KBM-7 (cell line): ENCODE measurements around the gene METTL18.

ENCODE experiments used
- DNase-seq: peaks from one replicate; pipeline ENCODE4 v3.0.0-alpha.2; 2015
- in situ Hi-C: fragments of 300-500 bp; cut with MboI; formaldehyde crosslinking; loops from 2 replicates; pipeline ENCODE4 v1.14.3; 2020; ENCODE audit warnings: low sequenced_read_pairs, low pct_unique_long_range_greater_than_20kb, mixed read lengths

Gene METTL18

DNA sequence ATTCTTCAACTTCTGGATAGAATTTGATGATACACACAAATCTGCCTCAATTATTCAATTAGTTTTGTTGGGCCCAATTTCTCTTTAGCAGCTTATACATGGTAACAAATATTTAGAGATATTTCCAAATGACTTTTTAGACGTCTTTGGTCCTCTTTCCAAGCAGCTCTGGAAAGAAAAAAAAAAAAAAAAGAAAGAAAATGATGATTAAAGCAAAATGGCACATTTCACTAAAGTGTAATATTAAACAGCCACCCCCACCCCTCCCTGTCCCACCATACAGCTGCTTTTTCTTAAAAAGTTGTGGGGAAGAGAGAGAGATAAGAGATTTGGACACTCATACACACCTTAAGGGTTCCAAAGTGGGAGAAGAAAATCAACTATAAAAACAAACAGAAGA lies 977 bp downstream of the METTL18 start:
- no peak for DNase-seq
- in situ Hi-C loops: no loop called here

DNA sequence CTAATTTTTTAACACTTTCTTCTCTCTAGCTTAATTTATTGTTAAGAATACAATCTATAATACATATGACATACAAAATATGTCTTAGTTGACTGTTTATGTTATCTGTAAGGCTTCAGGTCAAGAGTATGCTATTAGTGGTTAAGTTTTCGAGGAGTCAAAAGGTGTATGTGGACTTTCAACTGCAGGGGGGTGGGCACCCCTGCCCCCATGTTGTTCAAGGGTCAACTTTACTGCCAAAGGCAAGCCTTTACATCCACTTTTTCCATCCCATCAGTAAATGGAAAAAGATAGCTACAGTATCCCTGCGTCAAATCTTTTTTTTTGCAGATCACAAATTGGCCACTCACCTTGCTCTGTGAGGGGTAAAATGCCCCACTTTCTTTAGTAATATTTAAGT lies 6.3 kb downstream of the METTL18 start:
- DNase-seq: no peak
- in situ Hi-C loops: no loop called here

- DNase-seq: no peak
- in situ Hi-C loops: no loop called here
These were observed 7.7 kb downstream of the METTL18 start for GRCh38 chr1:169786974-169787373.

GRCh38 chr1:169785267-169785666 lies 9.4 kb downstream of the METTL18 start:
- DNase-seq: no peak
- in situ Hi-C loops: no loop called here

DNA sequence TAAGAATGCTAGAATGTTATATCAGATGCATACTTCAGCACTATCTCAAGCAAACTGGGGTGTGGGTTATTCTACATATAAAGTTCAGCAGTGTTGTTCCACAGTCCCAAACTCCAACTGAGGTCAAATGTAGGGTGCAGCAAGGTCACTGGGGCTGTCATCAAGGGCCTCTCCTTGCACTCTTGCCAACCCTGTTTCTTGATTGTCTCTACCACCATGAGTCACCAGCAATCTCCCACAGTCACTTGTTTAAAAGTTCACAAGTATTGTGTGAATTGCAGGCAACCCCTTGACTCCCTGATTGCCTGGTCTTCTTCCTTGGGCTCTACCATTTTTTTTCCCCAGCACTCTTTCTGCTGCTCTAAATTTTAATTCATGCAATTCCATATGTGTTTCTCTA lies 10.6 kb downstream of the METTL18 start:
- no peak for DNase-seq
- in situ Hi-C loops: no loop called here

DNA sequence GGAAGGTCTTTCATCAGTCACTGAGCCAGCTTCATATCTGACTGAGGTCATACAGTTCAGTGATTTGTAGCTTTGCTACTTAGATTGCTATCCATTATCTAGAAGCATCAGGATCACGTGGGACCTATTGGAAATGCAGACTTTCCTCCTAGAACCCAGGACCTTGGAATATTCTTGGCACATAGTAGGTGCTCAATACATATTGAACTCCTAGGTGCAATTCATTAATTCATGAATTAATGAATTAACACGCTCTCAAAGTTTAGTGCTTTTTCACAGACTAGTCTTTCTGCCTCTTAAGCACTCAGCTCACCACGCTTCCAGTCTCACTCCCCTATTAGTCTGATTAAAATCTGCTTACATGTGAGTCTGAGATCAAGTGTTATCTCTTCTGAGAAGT lies 12.1 kb downstream of the METTL18 start:
- in situ Hi-C loops: no loop called here
- no peak for DNase-seq

DNA sequence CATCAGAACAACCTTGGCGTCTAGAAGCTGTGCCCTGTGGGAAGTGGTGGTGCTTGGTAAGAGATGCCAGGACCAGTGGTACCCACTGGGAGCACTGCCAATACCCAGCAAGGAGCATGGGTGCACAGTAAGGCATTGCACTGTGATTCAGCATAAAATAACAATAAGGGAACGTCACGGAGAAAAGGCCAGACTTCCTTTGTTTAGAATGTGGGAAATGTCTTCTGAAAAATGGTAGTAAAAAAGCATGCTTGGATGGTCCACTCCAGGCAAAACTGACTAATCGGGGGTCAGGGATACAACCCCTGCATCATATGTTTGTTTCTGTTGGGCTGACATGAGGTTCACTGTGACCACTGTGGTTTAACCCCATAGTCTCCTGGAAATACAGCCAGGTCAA lies 14.7 kb downstream of the METTL18 start:
- DNase-seq: no peak
- in situ Hi-C loops: no loop called here

- in situ Hi-C loops: no loop called here
- DNase-seq: no peak
These were observed 15.6 kb downstream of the METTL18 start for GRCh38 chr1:169779150-169779549.

GRCh38 chr1:169776440-169776839 lies 18.3 kb downstream of the METTL18 start:
- no peak for DNase-seq
- in situ Hi-C loops: no loop called here

GRCh38 chr1:169768161-169768560 lies 26.5 kb downstream of the METTL18 start:
- DNase-seq: no peak
- in situ Hi-C loops: no loop called here

DNA sequence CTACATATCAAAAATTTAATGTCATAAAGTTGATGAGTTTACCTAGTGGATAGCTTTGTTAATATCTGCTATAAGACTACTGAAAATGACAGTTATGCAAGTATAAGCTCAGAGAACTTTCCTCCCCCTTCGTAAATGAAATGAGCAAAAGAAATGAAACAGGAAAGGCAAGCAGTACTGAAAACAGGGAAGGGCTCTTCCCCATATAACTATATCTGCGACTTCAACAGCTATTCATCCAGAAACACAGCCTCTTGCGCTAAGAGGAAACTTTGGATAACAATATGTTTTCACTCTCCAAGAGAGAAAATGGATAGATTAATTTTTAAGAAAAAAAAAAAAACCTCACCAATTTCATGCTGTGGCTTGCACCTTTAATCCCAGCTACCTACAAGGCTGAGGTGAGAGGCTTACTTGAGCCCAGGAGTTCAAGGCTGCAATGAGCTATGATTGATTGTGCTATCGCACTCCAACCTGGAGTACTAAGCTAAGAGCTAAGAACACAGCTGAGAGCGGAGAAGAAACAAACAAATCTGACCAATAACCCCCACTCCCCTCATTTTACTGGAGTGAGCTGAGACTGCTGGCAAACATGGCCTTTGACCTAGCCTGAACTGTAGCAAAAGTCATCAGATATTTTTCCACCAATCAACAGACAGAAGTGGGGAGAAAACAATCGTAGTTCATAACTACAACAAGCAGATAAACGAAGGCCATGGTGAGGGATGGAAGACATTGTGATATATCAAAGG lies 29.0 kb downstream of the METTL18 start:
- in situ Hi-C loops: no loop called here
- DNase-seq: no peak

- in situ Hi-C loops: no loop called here
- DNase-seq: no peak
These were observed 29.8 kb downstream of the METTL18 start for GRCh38 chr1:169764919-169765318.

- in situ Hi-C loops: no loop called here
These were observed 32.0 kb downstream of the METTL18 start for GRCh38 chr1:169762699-169763098.

DNA sequence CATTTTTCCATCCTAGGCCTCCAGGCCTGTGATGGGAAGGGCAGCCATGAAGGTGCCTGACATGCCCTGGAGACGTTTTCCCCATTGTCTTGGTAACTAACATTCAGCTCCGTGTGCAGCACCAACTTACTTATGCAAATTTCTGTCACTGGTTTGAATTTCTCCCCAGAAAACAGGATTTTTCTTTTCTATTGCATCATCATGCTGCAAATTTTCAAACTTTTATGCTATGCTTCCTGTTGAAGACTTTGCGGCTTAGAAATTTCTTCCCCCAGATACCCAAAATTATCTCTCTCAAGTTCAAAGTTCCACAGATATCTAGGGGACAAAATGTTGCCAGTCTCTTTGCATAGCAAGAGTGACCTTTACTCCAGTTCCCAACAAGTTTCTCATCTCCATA lies 35.7 kb downstream of the METTL18 start:
- no peak for DNase-seq

More at GRCh38 chr1:169762699-169763098, 32.0 kb downstream of the METTL18 start:
- DNase-seq: peak; percentile 4

GRCh38 chr1:169753549-169753948 lies 41.2 kb downstream of the METTL18 start:
- in situ Hi-C loops: no loop called here
- DNase-seq: no peak

More for the DNA sequence above, 35.7 kb downstream of the METTL18 start:
- in situ Hi-C loops: no loop called here

DNA sequence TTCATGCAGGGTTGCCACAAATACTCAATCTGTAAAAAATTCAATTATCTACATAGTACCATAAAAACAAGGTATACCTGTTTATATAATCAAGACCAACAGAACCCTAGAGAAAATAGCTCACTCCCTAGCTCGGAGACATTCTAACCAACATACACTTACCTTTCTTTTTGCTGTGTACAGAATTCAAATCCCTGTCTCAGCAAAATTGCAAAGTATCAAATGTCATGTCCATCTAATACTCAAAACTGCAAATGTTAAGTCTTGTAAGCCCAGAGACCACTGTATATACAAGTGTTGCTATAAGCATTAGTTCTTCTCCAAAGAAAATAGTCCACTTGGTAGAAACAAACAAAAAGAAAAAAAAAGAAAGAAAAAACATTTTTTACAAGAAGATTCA lies 44.7 kb downstream of the METTL18 start:
- in situ Hi-C loops: no loop called here
- no peak for DNase-seq

DNA sequence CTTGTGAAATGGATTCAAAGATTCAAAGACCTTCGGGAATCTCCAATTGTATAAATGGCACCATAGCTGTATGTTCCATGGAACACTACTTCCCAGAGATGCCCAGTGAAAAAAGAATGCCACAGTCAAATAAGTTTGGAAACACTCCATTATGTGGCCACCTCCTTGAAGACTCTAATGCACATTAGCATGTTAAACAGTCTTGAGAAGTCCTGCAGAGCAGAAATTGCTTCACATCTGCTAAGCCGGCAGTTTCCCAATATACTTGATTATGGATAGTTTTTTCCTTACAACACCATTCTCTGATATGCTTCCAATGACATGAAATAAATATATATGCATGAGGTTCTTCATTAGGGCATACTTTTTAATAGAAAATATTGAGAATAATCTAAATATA lies 48.2 kb downstream of the METTL18 start:
- no peak for DNase-seq

GRCh38 chr1:169745015-169745861 lies 49.5 kb downstream of the METTL18 start:
- in situ Hi-C loops: no loop called here
- no peak for DNase-seq

More for the DNA sequence above, 48.2 kb downstream of the METTL18 start:
- in situ Hi-C loops: no loop called here
